Muscle of back (tissue), 11 donors: ENCODE data around the gene SLAMF1. TPM values are rescaled to one million over a fixed set of nuclear protein-coding genes. Genes with fewer than 3 reads are reported as not detected.
A peak's percentile ranks its signal among the peaks of the same experiment; 100 is the strongest.
"Not testable (repeated sequence)": the region's sequence is repeated elsewhere in the genome, so short reads cannot be mapped to it uniquely, and the experiment has no call there.

ENCODE experiments used
- DNase-seq, 3 donors: peaks; one replicate each; pipeline versions ENCODE4 v3.0.0 to v3.0.0-alpha.2; 2013
- polyA plus RNA-seq, 10 donors: library from polyadenylated mRNA; unstranded; fragments of 120-200 nt; gene quantifications; one replicate each; pipeline ENCODE4 v1.2.1, GENCODE V29; 2013; ENCODE audit not compliant: insufficient read length in 10 of 10

SLAMF1 gene
- polyA plus RNA-seq, 10 donors: 0.08 to 2.5 (median 0.12) TPM; not detected in 6

DNA sequence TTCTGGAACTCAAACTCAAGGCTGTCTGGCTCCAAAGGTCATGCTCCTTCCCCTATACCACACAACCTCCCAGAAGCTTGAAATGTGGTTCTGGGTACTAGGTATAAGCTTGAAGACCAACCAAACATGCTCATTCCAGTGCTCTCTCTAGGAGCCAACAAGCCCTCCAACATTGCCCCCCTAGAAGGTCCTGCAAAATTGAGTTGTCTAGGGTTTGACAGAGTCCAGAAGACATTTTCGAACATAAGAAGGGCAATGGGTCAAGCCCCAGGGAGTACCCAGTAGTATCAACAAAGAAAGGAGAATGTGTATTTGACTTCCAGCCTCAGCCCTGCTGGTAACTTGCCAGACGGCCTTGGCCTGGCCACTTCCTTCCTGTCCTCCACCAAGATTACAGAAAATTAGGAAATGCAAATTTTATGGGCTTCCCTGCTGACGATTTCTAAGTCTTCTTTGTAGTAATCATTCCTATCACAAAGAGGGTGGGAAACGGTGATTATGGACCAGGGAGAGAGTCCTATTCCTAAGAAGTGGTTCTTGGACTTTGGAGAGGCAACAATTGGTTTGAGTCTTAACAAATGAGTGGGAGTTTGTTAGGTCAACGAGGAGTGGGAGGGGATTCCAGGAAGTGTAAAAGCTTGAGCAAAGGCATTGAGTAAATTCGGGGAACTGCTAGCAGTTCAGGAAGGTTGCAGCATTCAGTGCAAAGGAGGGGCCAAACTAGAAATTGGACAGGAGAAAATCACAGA is 18.7 kb upstream of the SLAMF1 start:
- DNase-seq: peak in 2 of 3 donors; percentile 23 to 26

DNA sequence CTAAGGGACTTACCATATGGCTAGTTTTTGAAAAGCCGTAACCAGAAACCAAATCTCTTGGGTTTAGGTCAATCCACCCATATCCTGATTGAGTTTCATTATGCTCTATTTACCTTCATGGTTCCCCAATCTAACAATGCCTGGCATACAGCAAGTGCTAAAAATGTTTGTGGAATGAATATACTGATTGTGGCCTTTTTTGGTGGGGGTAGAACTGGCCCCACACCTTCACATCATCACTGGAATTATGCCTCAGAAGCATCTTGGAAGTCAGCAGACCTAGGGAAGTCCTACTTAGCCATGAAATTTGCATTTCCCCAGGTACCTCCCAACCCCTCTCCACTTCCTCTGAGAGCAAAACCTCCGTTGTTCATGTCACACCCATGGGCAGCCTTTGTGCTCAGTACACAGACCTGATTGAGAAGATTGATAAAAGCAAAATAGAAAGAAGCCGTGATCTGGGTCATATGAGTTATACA is 17.8 kb upstream of the SLAMF1 start:
- no peak for DNase-seq

DNA sequence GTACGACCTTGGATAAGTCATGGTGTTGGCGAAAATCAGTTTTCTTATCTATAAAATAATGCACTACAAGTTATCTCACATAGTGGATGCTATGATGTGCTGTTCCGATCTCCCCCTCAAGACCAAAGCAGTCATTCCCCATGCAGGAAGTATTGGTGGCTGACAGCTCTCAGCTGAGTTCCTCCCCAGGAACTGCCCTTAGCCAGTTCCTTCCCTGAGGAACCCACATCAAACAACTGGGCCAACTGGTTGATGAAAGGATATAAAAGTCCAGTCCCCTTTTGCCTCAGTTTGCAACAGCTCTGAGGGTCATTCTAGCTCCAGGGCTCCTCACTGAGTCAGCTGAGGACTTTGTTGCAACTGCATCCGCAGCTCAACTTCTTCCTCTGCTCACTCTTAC is 16.1 kb upstream of the SLAMF1 start:
- no peak for DNase-seq

DNA sequence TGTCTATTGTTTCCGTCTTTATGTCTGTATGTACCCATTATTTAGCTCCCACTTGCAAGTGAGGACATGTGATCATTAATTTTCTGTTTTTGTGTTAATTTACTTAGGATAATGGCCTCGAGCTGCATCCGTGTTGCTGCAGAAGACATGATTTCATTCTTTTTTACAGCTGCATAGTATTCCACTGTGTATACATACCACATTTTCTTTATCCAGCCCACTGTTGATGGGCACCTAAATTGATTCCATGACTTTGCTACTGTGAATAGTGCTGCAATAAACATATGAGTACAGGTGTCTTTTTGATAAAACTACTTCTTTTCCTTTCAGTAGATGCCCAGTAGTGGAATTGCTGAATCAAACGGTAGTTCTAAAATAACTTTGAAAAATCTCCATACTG is 12.7 kb upstream of the SLAMF1 start:
- no peak for DNase-seq

DNA sequence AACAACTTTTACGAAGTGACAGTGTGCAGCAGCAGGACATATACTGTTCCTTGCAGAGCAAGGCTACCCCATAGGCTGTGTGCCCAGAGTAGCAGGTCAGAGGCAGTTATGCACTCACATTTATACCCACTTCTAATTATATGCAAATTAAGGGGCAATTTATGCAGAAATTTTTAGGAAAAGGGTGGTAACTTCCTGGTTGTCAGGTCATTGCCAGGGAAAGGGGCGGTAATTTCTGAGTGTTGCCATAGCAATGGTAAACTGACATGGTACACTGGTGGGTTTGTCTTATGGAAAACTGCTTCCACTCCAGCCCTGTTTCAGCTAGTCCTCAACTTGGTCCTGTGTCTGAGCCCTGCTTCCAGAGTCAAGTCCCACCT is 12.0 kb upstream of the SLAMF1 start:
- no peak for DNase-seq

DNA sequence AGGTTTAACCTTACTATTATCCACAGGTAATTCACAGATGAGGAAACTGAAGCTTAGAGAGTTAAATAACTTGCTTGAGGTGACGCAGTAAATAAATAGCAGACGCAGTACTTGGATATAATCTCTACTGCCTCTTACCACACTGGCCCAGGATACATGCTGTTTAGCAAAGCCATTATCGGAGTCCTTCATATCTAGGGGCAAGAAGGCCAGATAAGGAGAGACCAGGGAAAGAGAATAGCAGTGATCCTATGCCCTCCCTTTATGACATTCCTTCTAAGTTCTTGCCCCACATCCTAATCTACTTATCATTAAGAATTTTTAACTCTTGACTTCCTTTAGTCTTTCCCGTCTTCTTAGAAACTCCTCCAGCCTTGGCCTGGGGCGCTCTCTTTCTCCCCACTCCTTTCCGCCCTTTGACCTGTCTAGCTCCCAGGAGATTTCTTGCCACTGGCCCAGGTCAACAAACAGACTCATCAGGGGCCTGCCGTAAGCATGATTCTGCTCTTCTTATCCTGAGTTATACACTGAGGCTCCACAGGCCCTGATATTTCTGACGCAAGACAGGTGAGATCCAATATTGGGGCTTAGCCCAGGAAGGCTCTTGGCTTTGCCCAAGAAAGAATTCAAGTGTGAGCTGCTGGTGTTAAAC is 11.4 kb upstream of the SLAMF1 start:
- DNase-seq: no peak

DNA sequence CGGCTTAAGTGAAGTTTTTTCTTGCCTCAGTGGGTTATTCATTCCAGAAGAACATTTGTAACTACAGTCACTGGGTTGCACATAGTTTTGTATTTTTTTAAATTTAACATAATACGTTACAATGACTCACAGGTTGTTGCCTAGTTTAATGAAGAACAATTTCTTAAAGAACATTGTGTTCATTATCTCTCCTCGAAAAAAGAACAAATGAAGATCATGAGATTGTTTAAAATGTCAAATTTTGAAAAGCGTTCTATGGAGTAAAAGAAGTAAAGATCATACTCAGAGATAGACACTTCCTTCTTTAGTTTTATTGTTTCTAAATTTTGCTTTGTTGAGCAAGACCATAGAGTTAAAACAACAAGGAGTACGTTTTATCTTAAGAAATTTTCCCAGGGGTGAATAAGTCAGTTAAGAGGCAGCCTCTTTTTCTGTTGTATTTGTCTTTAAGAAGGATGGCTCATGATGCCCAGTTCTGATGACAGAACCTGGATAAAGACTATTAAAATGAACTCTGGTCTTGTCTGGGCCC is 10.5 kb upstream of the SLAMF1 start:
- DNase-seq: no peak

DNA sequence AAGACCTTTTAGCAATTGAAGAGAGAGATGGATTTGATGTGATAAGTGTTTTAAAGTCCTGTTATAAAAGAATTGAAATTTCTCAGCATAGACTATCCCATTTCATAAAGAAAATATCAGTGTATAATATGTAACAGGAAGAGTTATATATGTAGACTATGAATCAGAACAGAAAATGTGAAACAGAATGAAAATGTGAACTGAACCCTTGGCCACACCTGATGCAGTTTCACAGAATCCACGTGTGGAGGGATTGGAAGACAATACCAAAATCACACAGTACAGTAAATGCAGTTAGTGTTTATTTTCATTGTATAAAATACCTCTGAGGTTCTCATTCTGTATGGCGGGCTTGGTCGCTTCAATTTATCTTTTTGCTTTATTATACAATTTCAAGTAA is 9.9 kb upstream of the SLAMF1 start:
- DNase-seq: no peak

DNA sequence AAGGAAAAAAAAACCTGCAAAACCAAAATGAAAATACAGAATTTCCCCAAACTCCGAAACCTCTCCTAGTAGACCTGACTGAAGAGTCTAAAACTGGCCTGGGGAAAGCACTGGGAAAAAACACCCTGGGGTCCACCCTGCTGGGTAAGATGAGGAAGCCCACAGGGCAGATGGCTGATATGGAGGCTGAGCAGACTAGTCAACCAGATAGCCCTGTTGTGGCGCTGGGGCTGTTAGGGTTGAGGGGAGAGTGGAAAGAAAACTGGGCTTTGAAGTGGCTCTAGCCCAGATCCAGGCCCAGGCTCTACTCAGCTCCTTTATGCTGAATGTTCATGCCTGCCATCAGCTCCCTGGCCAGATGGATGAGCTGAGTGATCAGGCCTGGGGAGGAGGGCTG is 6.8 kb upstream of the SLAMF1 start:
- DNase-seq: no peak

DNA sequence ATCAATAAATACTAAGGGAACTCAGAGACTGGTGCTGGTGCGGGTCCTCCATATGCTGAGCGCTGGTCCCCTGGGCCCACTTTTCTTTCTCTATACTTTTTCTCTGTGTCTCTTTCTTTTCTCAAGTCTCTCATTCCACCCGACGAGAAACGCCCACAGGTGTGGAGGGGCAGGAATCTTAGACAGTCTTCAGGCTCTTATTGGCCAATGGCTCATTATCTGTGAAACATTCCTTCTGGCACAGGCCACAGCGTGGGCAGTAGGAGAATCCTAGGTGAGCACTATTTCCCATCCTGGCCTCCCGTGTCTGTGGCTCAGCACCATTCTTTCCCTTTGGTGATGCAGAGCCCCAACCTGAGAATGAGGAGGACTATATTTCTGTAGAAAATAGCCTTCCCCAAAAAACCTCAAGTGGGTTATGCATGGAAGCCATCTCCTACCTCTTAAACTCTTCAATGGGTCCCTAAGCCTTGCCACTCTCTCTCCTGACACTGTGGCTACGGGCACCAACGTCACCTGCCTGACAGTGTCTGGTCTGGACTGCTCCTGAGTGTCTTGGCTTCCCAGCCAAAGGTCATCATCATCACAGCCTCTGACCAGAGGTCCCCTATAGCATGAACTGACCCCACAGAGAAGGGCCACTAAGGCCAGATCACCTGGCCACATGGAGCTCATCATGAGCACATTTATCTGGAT is 6.2 kb upstream of the SLAMF1 start:
- DNase-seq: no peak

DNA sequence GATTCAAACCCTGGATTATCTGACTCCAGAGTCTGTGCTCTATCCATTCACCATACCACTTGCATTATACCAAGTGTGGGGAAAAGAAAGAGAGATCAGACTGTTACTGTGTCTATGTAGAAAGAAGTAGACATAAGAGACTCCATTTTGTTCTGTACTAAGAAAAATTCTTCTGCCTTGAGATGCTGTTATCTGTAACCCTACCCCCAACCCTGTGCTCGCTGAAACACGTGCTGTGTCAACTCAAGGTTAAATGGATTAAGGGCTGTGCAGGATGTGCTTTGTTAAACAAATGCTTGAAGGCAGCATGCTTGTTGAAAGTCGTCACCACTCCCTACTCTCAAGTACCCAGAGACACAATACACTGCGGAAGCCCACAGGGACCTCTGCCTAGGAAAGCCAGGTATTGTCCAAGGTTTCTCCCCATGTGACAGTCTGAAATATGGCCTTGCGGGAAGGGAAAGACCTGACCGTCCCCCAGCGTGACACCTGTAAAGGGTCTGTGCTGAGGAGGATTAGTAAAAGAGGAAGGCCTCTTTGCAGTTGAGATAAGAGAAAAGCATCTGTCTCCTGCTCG is 5.3 kb upstream of the SLAMF1 start:
- not testable (repeated sequence) for DNase-seq

DNA sequence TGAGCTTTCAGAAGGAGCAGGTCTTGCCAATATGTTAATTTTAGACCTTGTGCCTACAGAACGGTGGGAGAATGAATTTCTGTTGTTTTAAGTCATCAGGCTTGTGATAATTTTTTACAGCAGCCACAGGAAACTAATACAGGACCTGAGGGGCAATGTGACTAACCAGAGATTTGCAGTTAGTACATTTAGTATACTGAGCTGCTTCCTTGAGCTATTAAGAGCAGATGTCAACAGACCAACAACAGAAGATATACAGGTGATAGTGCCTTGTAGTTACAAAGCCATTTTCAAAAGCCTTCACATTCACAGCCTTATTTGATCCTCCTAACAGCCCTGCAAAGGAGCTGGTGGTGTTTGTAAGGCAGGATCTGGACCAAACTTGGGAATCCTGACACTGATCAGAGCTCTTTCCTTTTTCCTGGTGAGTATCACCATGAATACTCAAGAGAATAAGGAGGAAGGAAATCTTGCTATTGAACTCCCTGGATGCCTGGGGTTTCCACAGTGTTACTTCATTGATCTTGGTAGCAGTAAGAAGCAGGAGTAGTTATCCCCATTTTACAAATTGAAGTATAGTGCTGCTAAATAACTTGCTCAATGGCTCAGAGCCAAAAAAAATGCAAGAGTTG is 4.7 kb upstream of the SLAMF1 start:
- no peak for DNase-seq

DNA sequence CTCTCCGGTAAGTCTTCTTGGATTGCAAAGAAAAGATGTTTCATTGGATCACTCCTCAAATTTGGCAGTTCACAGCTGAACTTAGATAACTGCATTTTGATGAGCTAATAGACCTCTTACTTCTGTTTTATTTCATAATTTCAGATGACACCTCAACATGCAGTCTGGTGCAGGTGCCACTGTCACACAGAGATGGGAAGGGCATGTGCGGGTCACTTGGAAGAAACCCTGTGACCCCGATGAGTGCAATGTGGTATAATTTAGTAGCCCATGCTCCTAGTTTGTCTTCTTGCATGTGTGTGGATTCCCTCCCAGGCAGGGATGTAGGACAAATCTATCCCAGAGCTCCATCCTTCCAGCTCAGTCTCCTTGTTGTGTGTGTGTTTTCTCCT is 481 bp upstream of the SLAMF1 start:
- no peak for DNase-seq

DNA sequence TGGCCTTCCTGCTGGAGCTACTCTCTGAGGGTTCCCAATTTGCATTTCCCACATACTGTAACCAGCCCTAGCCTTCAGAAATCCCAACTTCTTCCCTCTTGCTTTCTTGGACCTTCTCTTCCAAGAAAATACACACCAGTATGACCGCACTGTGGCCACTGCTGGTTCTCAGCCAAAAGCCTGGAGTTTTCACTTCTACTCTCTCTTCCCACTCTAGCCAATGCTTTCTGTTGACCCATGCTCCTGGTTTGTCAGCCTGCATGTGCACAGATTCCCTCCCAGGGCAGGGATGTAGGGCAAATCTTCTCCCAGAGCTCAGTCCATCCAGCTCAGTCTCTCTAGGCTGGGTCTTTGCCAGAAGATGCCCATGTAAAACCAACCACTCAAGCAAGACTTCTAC is 664 bp downstream of the SLAMF1 start:
- DNase-seq: no peak

DNA sequence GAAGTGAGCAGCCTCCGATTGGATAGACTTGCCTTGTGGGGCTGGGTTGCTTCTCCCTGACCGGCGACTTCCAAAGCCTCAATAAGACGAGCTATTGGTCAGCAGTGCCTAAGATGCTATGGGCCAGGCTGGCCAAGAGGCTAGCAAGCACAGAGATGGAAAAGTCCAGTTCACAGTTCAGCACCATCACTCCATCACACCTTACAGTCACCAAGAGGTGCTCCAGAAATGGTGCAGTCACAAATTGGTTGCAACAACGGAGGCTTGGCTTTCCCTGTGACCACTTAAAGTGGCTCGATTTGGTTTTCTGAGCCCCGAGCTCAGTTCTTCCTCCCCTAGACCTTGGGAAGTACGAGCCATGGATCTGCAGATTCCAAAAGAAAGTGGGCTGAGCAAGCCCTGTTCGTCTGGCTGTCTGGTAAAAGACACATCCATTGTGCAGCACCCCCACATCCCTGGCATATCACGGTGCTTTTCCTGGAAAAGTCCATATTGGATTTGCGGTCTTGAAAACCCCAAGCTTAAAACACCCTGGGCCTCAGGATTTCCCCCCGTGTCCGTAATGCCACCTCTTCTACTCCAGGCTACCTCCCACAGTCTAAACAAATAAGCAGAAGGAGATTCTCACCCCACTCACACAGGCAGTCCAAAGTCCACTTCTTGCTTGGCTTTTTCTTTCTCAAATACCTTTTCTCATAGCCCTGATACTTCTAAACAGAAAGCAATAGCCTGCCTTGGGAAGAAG is 1.3 kb downstream of the SLAMF1 start:
- DNase-seq: no peak

DNA sequence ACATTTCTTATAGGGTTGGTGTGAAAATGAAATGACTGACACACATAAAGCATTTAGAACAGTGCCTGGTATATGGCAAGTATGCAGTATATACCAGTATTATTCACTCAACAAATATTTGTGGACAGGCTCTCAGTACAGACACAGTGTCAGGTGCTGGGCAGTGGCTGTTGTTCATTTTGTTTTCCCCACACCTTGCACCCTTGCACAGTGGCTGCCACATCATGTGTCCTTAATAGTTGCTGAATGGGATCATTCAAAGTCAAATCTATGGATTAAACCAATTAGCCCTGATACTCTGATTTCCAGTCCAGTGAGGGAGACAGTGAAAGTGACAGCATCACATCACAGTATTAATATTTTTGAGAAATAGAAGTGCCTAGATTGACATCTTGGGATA is 2.4 kb downstream of the SLAMF1 start:
- no peak for DNase-seq

DNA sequence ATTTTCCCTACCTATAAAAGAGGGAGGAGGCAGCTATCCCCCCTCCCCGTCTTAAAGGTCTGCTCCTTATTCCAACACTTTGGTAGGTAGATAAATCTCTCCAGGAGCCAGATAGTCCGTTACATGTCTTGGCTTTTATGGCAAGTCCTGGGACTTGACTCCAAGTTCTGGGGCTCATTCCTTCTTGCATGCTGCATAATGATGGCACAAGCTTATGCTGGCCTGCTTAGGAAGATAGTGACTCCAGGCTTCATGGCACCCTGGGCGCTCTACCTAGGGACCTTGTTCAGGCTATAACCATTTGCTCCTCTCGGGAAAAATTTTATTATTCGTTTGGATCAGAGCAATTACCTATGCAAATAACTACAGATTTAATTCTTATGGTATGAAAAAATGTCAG is 3.7 kb downstream of the SLAMF1 start:
- no peak for DNase-seq

DNA sequence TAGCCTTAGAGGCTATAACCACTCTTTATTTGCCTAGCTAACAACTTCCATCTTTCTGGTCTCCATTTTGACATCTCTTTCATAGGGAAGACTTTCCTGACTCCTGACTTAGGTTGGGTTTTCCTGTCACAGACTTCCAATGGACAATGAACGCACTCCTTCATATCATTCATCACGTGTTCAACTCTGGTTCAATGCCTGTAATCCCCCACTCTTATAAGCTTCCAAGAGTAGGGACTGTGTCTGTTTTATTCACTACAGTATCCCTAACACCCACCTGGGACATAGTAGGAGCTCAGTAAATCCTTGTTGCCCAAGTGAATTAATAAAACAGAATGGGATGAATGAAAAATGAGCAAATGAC is 4.6 kb downstream of the SLAMF1 start:
- DNase-seq: no peak

DNA sequence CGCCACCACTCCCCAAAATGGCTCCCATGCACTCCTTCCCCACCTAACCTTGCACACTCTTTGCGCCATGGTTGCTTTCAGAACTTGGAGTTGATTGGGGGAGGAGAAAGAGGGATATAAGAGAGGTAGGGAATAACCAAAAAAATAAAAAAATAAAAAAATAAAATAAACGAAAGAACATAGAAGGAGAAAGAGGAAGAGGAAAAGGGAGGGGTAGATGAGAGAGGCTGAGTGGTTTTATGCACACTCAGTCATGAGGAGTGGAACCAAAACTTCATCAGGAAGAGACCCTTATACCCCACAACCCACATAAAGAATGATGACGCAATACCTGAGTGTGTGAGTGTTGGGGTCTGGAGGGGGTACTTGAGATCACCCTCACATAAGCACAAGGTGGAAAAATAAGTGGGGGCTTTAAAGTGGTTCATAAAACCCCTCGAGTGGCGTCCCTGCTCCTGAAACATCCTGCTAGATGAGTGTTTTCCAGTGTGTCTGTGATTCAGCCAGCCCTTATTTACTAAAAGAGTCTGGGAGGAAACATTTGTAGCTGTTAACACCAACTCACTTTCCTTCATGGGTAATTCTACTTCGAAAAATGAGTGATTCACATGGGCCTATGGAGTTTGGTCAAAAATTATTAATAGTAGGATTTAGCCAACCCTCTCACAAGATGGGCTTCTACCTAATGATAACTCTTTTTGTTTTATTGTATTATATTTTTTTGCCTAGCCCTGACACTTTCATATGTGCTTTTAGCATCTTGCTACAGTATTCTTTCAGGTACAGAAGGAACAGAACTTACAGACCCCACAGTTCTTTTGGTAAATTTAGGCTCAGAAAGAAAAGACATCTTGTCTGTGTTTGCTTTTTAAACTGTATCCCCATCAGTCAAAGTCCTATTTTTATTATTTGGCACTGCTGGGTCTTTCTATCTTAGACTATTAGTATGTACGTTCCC is 5.2 kb downstream of the SLAMF1 start:
- DNase-seq: no peak
